ENCODE data around the gene TDRD3.

GRCh38 chr13:60603049-60603448 lies 206.0 kb downstream of the TDRD3 start:
- no peak for TF ChIP-seq EZH2 (IDR thresholded peaks at IDR 0.05; ENCODE audit: low read length, missing control alignments)
- TF ChIP-seq CTCF (conservative IDR thresholded peaks at IDR 0.05 in 1 of 2, IDR thresholded peaks at IDR 0.05 in 1 of 2; ENCODE audit: low read depth in 1 of 2, low read length in 2 of 2) = no peak

Measured in fibroblast of lung (primary cell).